ENCODE measurements around the gene ADARB1.
A peak's percentile ranks its signal among the peaks of the same experiment; 100 is the strongest.

The ADARB1 gene

GRCh38 chr21:45215213-45215612 is 140.8 kb downstream of the ADARB1 start:
- no peak for DNase-seq

DNA sequence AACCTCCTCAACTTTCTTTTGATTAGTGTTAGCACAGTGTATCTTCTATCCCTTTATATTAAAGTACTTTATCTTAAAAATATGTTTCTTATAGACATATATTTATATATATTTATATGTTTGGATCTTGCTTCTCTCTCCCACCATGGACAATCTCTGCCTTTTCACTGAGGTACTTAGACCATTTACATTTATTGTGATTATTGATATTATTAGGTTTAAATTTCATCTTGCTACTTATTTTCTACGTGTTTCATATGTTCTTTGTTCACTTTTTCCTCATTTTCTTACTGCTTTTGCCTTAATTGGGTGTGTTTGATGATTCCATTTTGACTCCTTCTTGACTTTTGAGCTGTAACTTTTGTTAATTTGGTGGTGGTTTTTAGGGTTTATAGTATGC is 142.6 kb downstream of the ADARB1 start:
- DNase-seq: no peak

GRCh38 chr21:45219517-45219916 is 145.1 kb downstream of the ADARB1 start:
- DNase-seq: no peak

DNA sequence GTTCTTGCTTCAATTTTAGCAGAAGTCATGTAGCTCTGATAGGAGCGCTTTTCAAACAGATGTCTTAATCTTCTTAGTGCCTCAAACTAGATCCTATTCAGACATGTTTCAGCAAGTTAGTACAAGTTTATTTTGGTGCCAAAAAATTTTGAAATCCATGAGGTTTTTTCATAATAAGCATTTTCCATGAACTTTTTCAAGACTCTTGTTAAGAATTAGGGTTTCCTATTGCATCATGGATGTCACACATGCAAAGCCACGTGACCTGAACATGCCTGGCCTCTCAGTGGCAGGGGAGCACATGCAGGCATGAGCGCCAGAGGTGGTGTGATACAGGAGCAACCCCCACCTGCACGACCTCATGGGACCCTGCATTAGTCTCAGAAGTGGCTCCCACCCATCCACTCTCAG is 145.7 kb downstream of the ADARB1 start:
- no peak for DNase-seq

- no peak for DNase-seq
Measured at GRCh38 chr21:45220714-45221490, 146.5 kb downstream of the ADARB1 start.

DNA sequence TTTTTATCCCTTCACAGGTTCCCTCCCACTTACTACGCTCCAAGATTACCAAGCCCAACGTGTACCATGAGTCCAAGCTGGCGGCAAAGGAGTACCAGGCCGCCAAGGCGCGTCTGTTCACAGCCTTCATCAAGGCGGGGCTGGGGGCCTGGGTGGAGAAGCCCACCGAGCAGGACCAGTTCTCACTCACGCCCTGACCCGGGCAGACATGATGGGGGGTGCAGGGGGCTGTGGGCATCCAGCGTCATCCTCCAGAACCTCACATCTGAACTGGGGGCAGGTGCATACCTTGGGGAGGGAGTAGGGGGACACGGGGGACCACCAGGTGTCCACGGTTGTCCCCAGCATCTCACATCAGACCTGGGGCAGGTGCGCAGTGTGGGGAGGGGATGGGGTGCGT is 147.6 kb downstream of the ADARB1 start:
- DNase-seq: no peak

GRCh38 chr21:45223236-45224185 is 149.1 kb downstream of the ADARB1 start:
- DNase-seq: peak in 1 of 2 donors; percentile 32

DNA sequence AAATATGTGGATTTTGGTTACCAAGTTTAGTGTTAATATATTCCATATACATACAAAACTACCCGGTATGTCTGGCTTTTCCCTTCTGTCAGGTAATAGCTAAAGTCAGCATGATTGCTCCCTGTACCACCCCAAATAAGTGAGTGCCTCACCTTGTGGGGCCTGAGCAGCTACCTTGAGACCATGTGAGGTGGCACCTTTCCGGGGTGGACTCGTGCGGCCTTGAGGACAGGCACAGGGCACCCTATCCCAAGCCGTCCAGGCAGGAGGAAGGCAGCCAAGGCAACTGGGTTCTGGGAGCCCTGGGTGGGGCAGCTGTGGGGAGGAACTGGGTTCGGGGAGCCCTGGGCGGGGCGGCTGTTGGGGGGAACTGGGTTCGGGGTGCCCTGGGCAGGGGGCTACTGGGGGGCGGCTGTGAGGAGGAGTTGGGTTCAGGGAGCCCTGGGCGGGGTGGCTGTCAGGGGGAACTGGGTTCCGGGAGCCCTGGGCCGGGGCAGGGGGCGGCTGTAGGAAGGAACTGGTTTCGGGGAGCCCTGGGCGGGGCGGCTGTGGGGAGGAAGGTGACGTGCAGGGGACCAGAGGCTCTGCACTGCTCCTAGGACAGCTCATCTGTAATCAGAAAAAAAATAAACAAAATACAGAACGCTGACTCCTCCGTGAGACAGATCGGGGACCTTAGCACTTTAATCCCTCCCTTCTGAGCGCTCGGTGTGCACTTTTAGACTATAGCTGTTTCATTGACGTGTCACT is 150.0 kb downstream of the ADARB1 start:
- peak; percentile 62 to 75 for DNase-seq

DNA sequence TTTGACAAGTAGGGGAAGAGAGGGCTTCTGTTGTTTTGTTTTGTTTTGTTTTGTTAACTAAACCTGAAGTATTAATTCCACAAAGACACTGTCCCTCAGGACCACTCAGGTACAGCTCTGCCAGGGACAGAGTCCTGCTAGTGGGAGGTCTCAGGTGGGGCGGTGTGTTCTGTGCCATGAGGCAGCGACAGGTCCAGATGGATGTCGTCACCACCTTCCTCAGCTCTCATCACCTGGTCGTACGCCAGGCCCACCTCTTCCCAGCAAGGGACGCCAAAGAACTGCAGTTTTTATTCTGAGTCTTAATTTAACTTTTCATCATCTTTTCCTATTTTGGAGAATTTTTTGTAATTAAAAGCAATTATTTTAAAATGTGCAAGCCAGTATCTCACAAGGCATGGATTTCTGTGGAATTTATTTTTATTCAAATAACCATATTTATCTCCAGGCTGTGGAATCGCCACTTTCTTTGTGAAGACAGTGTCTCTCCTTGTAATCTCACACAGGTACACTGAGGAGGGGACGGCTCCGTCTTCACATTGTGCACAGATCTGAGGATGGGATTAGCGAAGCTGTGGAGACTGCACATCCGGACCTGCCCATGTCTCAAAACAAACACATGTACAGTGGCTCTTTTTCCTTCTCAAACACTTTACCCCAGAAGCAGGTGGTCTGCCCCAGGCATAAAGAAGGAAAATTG is 150.8 kb downstream of the ADARB1 start:
- DNase-seq: no peak

DNA sequence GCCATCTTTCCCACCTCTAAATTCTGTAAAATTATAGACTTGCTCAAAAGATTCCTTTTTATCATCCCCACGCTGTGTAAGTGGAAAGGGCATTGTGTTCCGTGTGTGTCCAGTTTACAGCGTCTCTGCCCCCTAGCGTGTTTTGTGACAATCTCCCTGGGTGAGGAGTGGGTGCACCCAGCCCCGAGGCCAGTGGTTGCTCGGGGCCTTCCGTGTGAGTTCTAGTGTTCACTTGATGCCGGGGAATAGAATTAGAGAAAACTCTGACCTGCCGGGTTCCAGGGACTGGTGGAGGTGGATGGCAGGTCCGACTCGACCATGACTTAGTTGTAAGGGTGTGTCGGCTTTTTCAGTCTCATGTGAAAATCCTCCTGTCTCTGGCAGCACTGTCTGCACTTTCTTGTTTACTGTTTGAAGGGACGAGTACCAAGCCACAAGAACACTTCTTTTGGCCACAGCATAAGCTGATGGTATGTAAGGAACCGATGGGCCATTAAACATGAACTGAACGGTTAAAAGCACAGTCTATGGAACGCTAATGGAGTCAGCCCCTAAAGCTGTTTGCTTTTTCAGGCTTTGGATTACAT is 151.5 kb downstream of the ADARB1 start:
- DNase-seq: no peak

- DNase-seq: peak in 1 of 2 donors; percentile 58
Measured at GRCh38 chr21:45226540-45227326, 152.4 kb downstream of the ADARB1 start.

- DNase-seq: no peak
Measured at GRCh38 chr21:45227735-45228134, 153.4 kb downstream of the ADARB1 start.

DNA sequence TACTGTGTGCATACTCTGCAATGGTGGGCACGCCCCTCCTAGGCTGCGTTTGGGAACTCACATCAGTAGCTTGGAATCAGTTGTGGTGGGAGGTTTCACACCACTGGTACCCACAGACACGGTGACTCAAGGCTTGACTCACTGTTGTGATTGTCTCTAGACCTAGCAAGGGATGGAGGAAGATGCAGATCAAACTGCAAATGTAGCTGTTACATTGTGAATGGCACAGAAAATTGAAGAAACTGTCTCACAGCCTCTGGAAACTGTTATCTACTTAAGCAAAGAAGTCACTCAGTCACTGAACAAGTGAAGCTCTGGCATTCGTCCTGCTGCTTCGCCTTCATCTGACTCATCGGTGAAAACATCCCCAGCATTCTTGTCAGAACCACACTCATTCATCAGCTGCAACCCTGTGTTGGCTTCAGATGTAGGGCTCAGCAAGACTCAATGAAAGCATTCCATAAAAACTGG is 153.8 kb downstream of the ADARB1 start:
- peak; percentile 46 to 76 for DNase-seq

- DNase-seq: no peak
Measured at GRCh38 chr21:45228656-45229240, 154.4 kb downstream of the ADARB1 start.

DNA sequence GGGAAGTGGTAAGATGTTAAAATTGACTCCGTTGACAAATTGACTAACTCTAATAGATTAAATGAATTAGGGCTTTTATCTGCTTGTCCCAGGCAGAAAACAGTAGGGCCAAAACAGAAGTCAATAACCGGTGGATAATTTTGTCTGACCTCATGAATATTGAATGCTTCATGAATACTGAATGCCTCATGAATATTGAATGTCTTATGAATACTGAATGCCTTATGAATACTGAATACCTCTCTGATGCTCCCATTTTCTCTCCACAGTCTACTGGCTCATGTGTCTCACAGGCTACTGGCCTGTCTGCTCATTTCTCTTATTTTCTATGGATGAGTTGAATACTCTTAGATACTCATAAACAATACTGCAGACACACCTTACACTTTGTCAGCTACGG is 157.3 kb downstream of the ADARB1 start:
- DNase-seq: no peak

DNA sequence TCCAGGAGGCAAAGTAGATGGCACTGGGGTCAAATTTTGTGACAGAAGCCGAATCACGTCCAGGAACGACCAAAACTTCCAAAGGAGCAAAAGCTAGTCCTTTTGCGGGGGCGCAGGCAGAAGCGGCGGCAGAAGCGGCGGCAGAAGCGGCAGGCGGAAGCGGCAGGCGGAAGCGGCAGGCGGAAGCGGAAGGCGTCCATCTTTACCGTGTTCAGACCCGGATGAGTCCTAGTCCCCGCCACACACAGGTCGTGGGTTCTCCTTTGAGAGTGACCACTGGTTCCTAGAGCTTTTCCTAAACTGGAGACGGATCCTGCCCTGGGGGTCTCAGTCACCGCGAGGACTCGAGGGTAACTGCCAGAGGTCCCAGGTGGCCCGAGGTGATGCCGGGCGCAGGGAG is 159.7 kb downstream of the ADARB1 start:
- no peak for DNase-seq

- no peak for DNase-seq
Measured at GRCh38 chr21:45234965-45235364, 160.6 kb downstream of the ADARB1 start.

GRCh38 chr21:45235488-45235887 is 161.1 kb downstream of the ADARB1 start:
- no peak for DNase-seq

DNA sequence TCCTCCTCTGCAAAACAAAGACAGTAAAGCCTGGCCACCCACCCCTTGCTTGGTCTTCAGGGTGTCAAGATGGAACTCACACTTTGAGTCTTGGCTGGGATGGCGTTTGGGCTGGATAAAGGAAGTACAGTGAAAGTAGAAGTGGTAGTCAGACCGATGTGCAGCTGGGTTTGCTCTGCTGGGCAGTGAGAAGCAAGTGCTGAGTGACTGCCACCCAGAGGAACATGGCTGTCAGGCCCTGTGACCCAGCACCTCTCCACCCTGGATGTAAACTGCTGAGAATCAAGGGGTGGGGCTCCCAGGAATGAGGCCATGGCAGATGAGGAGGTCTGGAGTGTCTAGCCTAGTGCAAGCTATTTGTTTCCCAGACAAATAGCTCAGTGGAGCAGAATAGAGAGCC is 162.1 kb downstream of the ADARB1 start:
- peak in 1 of 2 donors; percentile 31 for DNase-seq

GRCh38 chr21:45237401-45237800 is 163.0 kb downstream of the ADARB1 start:
- DNase-seq: no peak

DNA sequence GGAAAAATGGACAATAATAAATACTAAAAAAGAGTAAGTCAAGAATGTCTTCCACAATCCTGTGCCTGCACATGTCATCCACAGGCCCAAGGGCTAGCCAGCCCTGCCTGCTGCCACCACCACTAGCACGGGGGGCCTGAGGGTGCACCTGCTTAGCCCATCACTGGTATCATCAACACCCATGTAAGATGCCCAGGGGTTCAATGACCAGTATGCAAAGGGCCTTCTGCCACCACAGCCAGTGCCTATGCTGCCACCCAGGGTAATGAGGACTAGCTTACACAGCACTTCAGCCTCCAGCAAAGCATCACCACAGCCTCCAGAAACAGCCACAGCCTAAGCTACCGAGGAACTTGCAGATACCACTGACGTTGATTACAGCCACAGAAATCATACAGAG is 167.0 kb downstream of the ADARB1 start:
- no peak for DNase-seq
